Calu3 (cell line): Measurements from ENCODE around the gene RSU1. TPM values are rescaled to one million over a fixed set of nuclear protein-coding genes. Genes with fewer than 3 reads are reported as not detected.

ENCODE experiments used
- BruUV-seq: library from RNA; stranded (reverse); fragments of 400-500 nt; replicated peaks from 2 replicates; lab custom pipeline; 2021; lab: Mats Ljungman, UMichigan
- CTCF ChIA-PET: fragments of 300-600 bp; sonication (Branson Sonifier 250); formaldehyde crosslinking; loops from one replicate; lab custom pipeline; 2022; ENCODE audit warnings: antibody characterized with exemption; lab: Charles Lee
- DNase-seq: peaks from one replicate; pipeline ENCODE4 v3.0.0; 2022
- H3K27ac Mint-ChIP-seq: one replicate; pipeline ENCODE4 v1.8.0; 2022; ENCODE audit warnings: mixed read lengths; ENCODE audit not compliant: unreplicated experiment
- H3K27me3 Mint-ChIP-seq: one replicate; pipeline ENCODE4 v1.8.0; 2022; ENCODE audit warnings: mixed read lengths; ENCODE audit not compliant: unreplicated experiment
- H3K36me3 Mint-ChIP-seq: one replicate; pipeline ENCODE4 v1.8.0; 2022; ENCODE audit warnings: mild to moderate bottlenecking, moderate library complexity, mixed read lengths; ENCODE audit not compliant: insufficient read depth, unreplicated experiment
- H3K4me1 Mint-ChIP-seq: one replicate; pipeline ENCODE4 v1.8.0; 2022; ENCODE audit warnings: mild to moderate bottlenecking, low read depth, mixed read lengths; ENCODE audit not compliant: unreplicated experiment
- H3K4me3 Mint-ChIP-seq: one replicate; pipeline ENCODE4 v1.8.0; 2022; ENCODE audit warnings: mild to moderate bottlenecking, low read depth, moderate library complexity, mixed read lengths; ENCODE audit not compliant: unreplicated experiment
- H3K9me3 Mint-ChIP-seq: one replicate; pipeline ENCODE4 v1.8.0; 2022; ENCODE audit warnings: low read depth, mixed read lengths; ENCODE audit not compliant: unreplicated experiment
- CTCF ChIP-seq: fragments of 200-600 bp; IDR thresholded peaks from one replicate; pipeline ENCODE4 v1.8.0; 2022; ENCODE audit warnings: antibody characterized with exemption; ENCODE audit not compliant: unreplicated experiment
- intact Hi-C: fragments of 100-400 bp; cut with micrococcal nuclease; formaldehyde crosslinking; loops from one replicate; pipeline ENCODE4 v1.10.0; 2022; ENCODE audit not compliant: unreplicated experiment
- total RNA-seq: library from RNA; stranded (reverse); gene quantifications from 2 replicates; pipeline ENCODE4 v1.2.3, GENCODE V29; 2022

Gene RSU1
- total RNA-seq, 1 experiment from 2014 or later: 56.8 TPM

DNA sequence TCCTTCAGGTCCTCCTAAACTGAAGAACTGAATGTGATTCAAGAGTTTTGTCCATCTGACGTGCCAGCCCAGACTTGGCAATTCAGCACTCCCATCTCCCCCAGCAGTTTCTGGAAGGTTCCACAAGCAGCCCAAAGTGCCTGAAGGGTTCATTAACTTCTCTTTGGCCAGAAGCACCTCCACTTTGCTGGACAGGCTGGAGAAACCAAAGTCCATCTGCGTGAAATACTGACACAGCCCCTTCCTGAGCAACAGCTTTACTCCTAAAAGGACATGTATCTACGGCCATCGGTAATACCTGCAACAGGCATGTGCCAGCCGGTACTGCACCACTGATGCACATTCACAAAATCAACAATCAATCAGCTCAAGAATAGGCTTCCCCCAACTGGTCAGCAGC is 48.5 kb downstream of the RSU1 start:
- no peaks in the 10 kb centered on the region for H3K27me3 Mint-ChIP-seq
- CTCF ChIA-PET: no interaction called here
- no peaks in the 10 kb centered on the region for H3K9me3 Mint-ChIP-seq
- TF ChIP-seq CTCF: no peak
- no peak for DNase-seq
- intact Hi-C loops: no loop called here
- H3K27ac Mint-ChIP-seq: no peak overlapping the region
- BruUV-seq: no TSS peak
- no peak overlapping the region for H3K4me3 Mint-ChIP-seq
- no peaks in the 10 kb centered on the region for H3K36me3 Mint-ChIP-seq
- no peaks in the 10 kb centered on the region for H3K4me1 Mint-ChIP-seq

DNA sequence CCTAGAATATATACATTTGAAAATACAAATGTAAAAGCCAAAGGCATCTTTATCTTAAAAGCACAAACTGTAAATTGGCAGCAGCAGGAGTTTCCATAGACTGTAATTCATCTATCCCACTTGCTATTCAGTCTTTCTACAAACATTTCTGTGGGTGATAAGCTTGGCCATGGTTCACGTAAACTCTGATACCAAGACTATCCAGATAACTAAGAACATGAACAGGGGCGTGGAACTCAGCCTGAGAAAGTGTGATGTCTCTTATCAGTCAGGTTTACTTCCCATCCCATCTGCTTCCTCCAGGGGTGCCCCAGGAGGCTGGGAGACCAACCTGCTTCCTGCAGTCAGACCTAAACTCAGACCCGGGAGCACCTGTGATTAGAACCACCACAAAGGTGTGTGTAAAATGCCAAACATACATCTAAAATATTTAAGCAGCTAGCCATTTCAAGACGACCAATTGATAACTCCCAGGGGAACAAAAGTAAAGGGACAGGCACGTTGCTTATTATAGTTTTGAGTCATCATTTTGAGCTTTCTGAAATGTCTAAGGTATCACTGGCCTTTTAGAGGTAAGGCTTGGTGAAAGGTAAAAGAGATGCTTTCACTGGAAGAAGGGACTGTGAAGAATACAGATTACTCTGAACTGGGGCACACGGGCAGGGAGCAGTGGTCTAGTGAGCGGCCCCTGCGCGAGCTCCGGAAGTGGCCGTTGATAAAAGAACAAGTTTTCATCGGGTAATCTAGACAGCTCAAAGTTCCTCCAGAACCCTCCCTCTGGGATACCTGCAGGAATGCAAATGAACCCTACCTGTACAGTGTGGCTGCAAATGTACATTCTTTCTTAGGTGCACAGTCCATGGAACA is 51.5 kb downstream of the RSU1 start:
- no peak overlapping the region for H3K27ac Mint-ChIP-seq

GRCh38 chr10:16761300-16761699 is 55.9 kb downstream of the RSU1 start:
- no TSS peak for BruUV-seq
- CTCF ChIA-PET: interaction anchor here (0.5 kb wide), 1 partner anchor 859 kb away, joined by 4 read pairs; no protein-coding TSS in a partner anchor

More for the DNA sequence above, 51.5 kb downstream of the RSU1 start:
- no peak overlapping the region for H3K4me3 Mint-ChIP-seq
- no TSS peak for BruUV-seq
- DNase-seq: no peak
- H3K27me3 Mint-ChIP-seq: no peaks in the 10 kb centered on the region
- H3K9me3 Mint-ChIP-seq: no peaks in the 10 kb centered on the region
- intact Hi-C loops: no loop called here
- CTCF ChIA-PET: no interaction called here
- H3K4me1 Mint-ChIP-seq: no peaks in the 10 kb centered on the region
- H3K36me3 Mint-ChIP-seq: no peaks in the 10 kb centered on the region
- no peak for TF ChIP-seq CTCF

DNA sequence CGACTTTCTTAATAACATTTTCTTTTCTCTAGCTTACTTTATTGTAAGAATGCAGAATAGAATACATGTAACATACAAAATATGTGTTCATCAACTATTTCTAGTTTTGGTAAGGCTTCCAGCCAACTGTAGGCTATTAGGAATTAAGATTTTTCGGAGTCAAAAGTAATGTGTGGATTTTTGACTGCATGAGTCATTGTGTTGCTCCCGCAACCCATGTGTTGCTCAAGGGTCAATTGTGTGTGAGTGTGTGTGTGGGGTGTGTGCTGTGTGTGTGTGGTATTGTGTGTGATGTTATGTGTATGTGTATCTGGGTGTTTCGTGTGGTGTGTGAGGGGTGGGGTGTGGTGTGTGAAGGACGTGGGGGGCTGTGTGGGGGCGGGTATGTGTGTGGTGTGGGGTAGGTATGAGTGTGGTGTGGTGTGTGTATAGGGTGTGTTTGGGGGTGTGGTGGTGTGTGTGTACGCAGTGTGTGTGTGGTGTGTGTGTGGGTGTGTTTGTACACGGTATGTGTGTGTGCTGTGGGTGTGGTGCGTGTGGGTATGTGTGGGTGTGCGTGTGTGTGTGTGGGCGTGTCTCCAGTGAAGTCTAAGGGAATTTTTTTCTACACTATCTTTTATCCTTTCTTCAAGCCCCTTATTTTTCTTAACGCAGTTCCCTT is 60.5 kb downstream of the RSU1 start:
- Mint-ChIP-seq H3K36me3 (no peaks in the 10 kb centered on the region), H3K4me3 (no peak overlapping the region), H3K27ac (no peak overlapping the region), H3K27me3 (no peaks in the 10 kb centered on the region), H3K9me3 (no peaks in the 10 kb centered on the region), H3K4me1 (no peaks in the 10 kb centered on the region)
- no peak for TF ChIP-seq CTCF
- no peak for DNase-seq
- BruUV-seq: no TSS peak
- CTCF ChIA-PET: no interaction called here
- intact Hi-C loops: no loop called here

More at GRCh38 chr10:16761300-16761699, 55.9 kb downstream of the RSU1 start:
- no peaks in the 10 kb centered on the region for H3K36me3 Mint-ChIP-seq
- no peaks in the 10 kb centered on the region for H3K9me3 Mint-ChIP-seq
- intact Hi-C loops: no loop called here
- no peak for TF ChIP-seq CTCF
- no peak overlapping the region for H3K4me3 Mint-ChIP-seq
- no peak for DNase-seq
- H3K27ac Mint-ChIP-seq: no peak overlapping the region
- H3K27me3 Mint-ChIP-seq: no peaks in the 10 kb centered on the region
- no peaks in the 10 kb centered on the region for H3K4me1 Mint-ChIP-seq
